CD4-positive, alpha-beta T cell treated with Interleukin-12 subunit alpha and Interleukin-12 subunit beta, for 1 hour (primary cell): Measurements from ENCODE around the gene CRIP3.
"Not testable (repeated sequence)": the region's sequence is repeated elsewhere in the genome, so short reads cannot be mapped to it uniquely, and the experiment has no call there.

Experiments used
- DNase-seq: peaks from one replicate; pipeline ENCODE4 v3.0.0-alpha.2; 2020

The CRIP3 gene

DNA sequence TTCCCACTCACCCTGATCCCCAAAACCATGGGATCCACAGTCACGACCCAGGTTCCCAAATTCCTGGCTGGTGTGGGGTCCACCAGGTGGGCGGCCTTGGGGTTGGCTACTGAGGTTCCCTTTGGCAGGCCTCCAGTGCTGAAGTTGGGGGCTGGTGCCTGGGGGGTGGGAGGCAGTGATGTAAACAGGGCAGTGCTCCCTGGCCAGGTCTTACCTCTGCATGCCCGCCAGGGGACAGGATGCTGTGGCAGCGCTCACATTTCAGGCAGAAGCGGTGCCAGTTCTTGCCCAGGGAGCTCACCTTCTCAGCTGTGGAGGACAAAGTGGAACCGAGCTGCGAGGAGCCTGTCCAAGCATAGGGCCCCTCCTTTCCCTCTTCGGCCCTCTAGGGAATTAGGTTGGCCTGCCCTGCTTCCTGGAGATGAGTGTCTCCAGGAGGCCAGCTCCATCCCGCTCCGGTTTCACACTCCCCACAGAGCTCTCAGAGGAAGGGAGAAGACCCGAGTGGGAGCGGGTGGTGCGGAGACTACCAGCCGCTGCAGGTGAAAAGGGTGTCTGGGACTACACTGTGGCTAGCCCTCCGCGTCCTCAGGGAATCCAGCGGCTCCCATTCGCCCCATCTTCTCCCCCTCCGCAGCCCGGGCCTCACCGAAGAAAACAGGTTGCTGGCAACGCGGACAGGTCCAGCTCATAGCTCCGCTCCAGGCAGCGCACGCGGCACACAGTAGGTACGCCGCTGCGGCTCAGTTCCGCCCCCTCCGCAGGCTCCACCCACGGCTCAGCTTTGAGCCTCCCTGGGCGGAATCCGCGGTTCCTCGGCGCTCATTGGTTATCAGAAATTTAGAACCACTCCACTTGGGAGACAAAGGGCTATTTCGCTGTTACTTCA lies at the start of gene CRIP3:
Gene CRIP3 (minus strand): TSS at position 726 of the 889 bp plus-strand sequence. CDS start 34 bp downstream, at position 692.
- peak; percentile 55 for DNase-seq

DNA sequence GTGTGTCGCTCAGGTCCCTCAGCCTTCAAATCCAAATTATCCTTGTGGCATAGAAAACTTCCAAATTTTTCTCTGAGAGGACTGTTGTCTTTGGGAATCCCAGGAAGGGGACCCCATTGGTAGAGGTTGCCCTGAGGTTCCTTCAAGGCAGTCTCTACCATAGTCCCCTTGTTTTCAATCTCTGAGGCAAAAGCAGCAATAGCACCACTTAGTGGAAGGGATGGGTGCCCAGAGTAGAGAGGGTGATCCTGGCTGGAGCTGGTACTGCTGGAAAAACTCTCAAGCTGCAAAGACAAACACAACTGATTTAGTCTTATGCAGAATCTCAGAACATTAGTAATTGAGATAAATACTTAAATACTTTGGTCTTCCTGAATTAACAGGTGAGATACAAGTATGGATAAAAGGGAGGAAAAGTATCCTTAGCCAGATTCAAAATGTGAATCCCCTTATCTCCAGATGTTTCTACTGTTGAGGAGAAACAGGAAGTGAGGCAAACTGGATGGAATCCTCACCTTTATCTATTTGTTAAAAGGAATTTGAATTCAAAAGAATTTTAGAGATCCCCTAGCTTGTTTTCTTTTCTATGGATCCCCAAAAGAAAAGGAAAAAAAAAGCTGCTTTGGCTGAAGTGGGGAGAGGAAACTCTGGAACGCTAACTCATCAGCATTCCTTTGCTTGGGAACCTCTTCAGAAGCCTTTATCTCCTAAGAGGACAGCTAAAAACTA lies 47.4 kb upstream of the CRIP3 start:
- DNase-seq, result peak; percentile 21

DNA sequence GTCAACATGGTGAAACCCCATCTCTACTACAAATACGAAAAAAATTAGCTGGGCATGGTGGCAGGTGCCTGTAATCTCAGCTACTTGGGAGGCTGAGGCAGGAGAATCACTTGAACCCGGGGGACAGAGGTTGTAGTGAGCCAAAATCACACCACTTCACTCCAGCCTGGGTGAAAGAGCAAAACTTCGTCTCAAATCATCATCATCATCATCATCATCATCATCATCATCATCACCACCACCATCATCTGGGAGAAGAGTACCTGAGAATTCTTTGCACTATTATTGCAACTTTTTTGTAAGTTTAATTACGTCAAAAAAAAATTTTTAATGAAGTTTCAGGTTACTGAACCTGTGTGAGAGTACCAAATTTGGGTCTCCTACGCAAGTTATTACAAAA lies 43.3 kb upstream of the CRIP3 start:
- DNase-seq, result not testable (repeated sequence)

GRCh38 chr6:43347444-43347843 lies 38.8 kb upstream of the CRIP3 start:
- DNase-seq, result no peak

GRCh38 chr6:43347021-43347420 lies 38.4 kb upstream of the CRIP3 start:
- no peak for DNase-seq

DNA sequence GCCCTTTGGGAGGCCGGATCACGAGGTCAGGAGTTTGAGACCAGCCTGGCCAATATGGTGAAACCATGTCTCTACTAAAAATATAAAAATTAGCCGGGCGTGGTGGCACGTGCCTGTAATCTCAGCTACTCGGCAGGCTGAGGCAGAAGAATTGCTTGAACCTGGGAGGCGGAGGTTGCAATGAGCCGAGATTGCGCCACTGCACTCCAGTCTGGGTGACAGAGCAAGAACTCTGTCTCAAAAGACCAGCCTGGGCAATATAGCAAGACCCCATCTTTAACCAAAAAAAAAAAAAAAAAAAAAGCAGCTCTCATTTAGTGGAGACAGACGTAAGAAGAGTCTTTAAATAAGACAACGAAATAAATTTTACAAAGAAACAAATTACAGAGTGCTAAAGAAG lies 37.6 kb upstream of the CRIP3 start:
- not testable (repeated sequence) for DNase-seq

DNA sequence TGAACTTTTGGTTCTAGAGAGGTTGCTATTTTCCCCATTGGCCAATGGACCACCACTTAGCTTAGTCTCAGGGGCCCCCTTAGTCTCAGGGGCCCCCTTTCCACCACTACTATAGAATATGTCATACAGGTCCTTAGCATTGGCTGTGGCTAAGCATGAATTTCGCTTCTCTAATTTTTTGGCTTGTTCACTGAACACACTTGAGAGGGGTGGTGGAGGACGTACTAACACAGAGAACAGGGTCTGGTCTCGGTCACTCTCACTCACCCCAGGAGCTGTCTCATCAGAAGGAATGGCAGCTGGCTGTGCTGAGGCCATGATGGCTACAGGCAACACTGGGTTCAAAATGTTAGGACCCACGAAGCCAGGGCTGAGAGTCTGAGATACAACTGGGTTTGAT lies 30.5 kb upstream of the CRIP3 start:
- no peak for DNase-seq

DNA sequence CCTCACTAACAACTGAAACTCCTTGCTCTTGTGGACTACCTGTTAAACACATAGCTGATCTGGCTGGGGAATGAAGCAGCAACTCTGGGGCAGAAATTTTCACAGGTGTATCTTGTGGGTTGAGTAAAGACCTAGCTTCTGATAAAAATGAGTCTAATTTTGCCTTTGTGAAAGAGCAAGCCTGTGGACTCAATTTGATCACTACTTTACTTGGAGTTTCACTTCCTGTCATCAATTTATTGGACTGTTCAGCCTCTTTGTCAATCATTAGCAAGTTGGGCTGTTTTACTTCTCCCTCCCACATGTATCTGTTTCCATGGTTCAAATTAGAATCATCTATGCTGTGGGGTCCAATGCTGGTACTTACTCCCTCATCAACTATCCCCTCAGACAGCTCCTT lies 29.6 kb upstream of the CRIP3 start:
- no peak for DNase-seq

- no peak for DNase-seq
Measured at GRCh38 chr6:43336382-43336781, 27.8 kb upstream of the CRIP3 start.

GRCh38 chr6:43335469-43335868 lies 26.8 kb upstream of the CRIP3 start:
- no peak for DNase-seq

DNA sequence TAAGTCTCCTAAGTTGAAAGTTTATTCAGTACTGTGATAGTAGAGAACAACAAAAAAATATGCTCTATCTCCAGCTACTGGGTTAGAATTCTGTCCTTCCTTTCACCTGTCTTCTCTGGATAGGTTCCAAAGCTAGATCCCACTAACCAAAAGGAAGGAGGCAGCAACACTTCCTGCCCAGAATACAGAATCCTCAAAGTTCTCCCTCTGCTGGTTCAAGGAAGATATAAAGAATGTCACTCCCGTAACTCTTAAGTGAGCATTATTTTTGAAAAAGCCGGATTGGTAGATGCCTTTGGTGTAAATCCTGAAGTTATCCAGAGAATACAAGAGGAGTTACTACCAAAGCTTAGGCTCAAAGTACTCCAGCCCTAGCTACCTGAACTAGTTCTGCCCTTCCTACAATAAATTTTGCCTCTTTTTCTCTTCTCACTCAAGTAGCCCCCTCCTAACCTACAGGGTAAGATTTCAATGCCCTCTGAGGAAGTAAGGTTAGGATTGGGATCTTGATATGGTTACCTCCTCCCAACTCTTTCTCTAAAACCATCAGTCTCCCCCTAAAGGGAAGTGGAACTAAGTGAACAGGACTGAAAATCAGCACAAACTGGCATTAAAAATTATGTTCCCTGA lies 26.0 kb upstream of the CRIP3 start:
- peak; percentile 19 for DNase-seq

DNA sequence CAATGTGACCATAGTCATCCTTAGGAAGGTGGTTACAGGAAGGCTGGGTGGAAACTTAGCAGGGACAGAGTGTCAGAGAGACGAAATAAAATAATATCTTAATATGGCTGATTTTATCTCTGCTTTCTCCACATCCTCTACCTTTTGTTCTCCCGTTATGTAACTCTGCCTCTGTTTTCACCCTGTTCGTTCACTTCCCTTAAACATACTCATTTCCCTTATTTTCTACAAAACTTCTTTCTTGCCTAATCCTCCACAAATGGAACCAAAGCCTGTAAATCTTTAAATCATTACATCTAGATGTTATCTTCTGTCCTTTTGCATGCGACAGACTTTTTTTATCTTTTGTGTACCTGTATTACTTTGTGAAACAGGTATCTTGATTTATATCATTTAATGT lies 23.3 kb upstream of the CRIP3 start:
- DNase-seq, result peak; percentile 8

- peak; percentile 3 for DNase-seq
Measured at GRCh38 chr6:43331470-43331869, 22.8 kb upstream of the CRIP3 start.

DNA sequence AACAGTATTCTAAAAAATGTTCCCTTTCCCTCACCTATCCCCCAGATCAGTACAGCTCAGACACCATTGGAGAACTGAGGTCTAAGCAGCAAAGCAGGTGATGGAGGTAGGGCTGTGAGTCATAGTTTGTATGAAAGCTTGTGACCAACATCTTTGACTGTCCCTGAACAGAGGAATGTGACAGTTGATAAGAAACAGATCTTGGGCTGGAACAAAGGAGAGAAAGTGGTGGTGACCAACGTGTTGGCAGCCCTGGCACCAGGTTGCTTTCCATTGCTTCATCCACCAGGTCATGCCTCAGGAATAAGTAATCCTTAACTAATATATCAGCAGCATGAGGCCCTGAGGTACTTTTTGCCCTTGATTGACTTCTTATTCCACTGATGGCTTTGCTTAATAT lies 19.9 kb upstream of the CRIP3 start:
- DNase-seq, result no peak

- no peak for DNase-seq
Measured at GRCh38 chr6:43325876-43326275, 17.2 kb upstream of the CRIP3 start.

DNA sequence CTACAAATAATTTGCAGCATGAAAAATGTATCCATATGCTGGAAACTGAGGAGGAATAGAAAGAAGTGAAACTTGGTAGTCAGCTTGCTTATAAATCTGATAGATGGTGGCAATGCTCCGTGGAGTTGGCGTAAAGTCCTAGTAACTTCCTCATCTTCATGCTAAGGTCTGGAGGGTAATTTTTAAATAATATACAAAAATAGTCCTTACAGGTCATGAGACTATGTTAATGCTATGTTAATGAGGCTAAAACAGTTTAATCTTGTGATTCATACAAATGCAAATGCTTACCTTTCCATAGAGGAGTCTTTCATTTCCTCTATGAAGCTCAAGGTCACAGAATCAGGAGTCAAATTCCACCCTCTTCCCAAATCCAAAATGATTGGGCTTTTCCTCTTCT lies 9.4 kb upstream of the CRIP3 start:
- DNase-seq, result no peak

DNA sequence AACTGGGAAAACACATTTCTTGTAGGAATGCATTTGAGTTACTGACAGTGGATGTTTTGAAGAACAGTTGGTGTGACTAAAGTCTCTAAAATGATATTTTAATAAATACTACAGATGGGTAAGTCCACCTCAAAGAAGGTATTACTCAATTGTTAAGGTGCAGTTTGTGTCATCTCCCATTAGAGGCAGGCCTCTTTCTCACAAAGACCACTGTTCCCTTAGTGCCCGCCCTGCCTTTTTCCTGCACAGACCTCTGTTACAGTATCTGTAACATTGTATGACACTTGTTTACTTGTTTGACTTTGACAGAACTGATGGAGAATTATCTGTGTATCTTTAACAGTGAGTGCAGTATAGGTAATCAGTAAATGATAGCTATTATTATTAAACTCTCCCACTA lies 5.2 kb upstream of the CRIP3 start:
- no peak for DNase-seq

- DNase-seq, result no peak
Measured at GRCh38 chr6:43311666-43312065, 3.0 kb upstream of the CRIP3 start.

DNA sequence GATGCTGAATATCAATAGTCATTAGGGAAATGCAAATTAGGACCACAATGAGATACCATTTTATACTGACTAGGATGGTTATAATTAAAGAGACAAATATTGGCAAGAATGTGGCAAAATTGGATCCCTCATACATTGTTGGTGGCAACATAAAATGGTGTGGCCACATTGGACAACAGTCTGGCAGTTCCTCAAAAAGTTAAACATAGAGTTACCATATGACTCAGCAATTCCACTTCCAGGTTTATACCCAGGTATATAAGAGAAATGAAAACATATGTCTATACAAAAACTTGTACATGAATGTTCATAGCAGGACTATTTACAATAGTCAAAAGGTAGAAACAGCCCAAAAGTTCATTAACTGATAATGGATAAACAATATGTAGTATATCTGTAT lies 2.0 kb upstream of the CRIP3 start:
- no peak for DNase-seq

DNA sequence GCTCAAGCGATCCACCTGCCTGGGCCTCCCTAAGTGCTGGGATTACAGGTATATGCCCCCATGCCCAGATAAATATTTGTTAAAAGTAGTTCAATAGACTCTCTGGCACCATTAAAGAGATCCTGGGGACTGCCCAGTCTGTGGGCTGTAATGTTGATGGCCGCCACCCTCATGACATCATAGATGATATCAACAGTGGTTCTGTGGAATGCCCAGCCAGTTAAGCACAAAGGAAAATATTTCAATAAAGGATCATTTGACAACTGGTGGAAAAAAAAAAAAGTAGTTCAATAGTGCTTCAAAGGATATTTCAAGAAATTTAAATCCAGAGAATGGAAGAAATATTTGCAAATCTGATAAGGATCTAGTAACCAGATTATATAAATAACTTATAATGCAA lies 1.5 kb upstream of the CRIP3 start:
- no peak for DNase-seq

GRCh38 chr6:43308990-43309477 lies 408 bp upstream of the CRIP3 start:
- no peak for DNase-seq

GRCh38 chr6:43307451-43308100 lies 1.1 kb downstream of the CRIP3 start:
- no peak for DNase-seq

GRCh38 chr6:43306086-43306485 lies 2.5 kb downstream of the CRIP3 start:
- DNase-seq, result no peak
